Right lobe of liver (tissue), 6 donors: ENCODE measurements around the gene FURIN. TPM values are rescaled to one million over a fixed set of nuclear protein-coding genes. Genes with fewer than 3 reads are reported as not detected.

Source experiments
- ATAC-seq, 4 donors: fragments of 200-7000 bp; cut with Tn5 transposase; one replicate each; pipeline ENCODE4 v1.9.1; 2020; ENCODE audit warnings: mild to moderate bottlenecking in 4 of 4, moderate library complexity in 4 of 4
- DNase-seq, 3 donors: peaks; one replicate each; pipeline ENCODE4 v3.0.0-alpha.2; 2020
- H3K27ac ChIP-seq, 3 donors: fragments of 200-600 bp; one replicate each; pipeline ENCODE4 v1.8.0; 2022
- H3K27me3 ChIP-seq, 2 donors: fragments of 200-600 bp; one replicate each; pipeline ENCODE4 v1.8.0; 2022
- H3K36me3 ChIP-seq, 4 donors: fragments of 200-600 bp; sonication (generic) in 1 of 4; one replicate each; pipeline versions ENCODE4 v1.5.1 to v1.8.0; 2017 to 2022; ENCODE audit warnings: control low read depth in 1 of 4
- H3K4me1 ChIP-seq, 4 donors: fragments of 200-600 bp; sonication (generic) in 1 of 4; one replicate each; pipeline versions ENCODE4 v1.5.1 to v1.8.0; 2017 to 2022; ENCODE audit warnings: control low read depth in 1 of 4
- H3K4me3 ChIP-seq, 3 donors: fragments of 200-600 bp; one replicate each; pipeline ENCODE4 v1.8.0; 2022
- H3K9me3 ChIP-seq, 4 donors: fragments of 200-600 bp; sonication (generic) in 1 of 4; one replicate each; pipeline versions ENCODE4 v1.5.1 to v1.8.0; 2017 to 2022; ENCODE audit warnings: control low read depth in 1 of 4
- POLR2A ChIP-seq: fragments of 450-650 bp; IDR thresholded peaks from one replicate; pipeline ENCODE4 v1.6.1; 2017; ENCODE audit warnings: antibody characterized with exemption, mild to moderate bottlenecking
- WGBS: methylation state at CpG from one replicate; pipeline ENCODE4 v1.1.6; 2018; ENCODE audit warnings: low coverage, low lambda C conversion rate; ENCODE audit not compliant: insufficient coverage; ENCODE audit errors: missing lambda C conversion rate; 5-methylcytosine and 5-hydroxymethylcytosine counted together
- intact Hi-C, 2 donors: fragments of 100-400 bp; cut with DNase I; formaldehyde crosslinking; loops; one replicate each; pipeline versions ENCODE4 v1.11.2 to v1.14.1; 2022
- total RNA-seq, 6 experiments: library from RNA; depleted of rRNA in 2 of 6; stranded (reverse); fragments of >200 nt in 2 of 6; fragmentation: NEBNext Ultra II Directional in 3 of 6; extraction: Animal tissue kit (Norgen Biotek cat#: 25700) in 3 of 6; gene quantifications; one replicate each; pipeline versions ENCODE4 v1.1.0 to v1.2.4, GENCODE V29; 2016 to 2023
- TF ChIP-seq, protein P1 (sequence below), 4 donors: fragments of 200-600 bp in 3 of 4; fragments of 450-650 bp in 1 of 4; IDR thresholded peaks; one replicate each; pipeline versions ENCODE4 v1.5.1 to v1.8.0; 2016 to 2022; ENCODE audit warnings: antibody characterized with exemption in 4 of 4, mild to moderate bottlenecking in 2 of 4
- donor health status: DM: no; HTN: yes; CAD: no.
- donor health status: DM: no; HTN: no; CAD: no.
- donor health status: DM: no; HTN: no; CAD: no.
- donor health status: DM: no; HTN: yes; CAD: no.
- donor health status: DM: no; HTN: yes; CAD: no.

Gene FURIN
- total RNA-seq, 6 experiments from 2014 or later: 122 to 232 (median 189) TPM

DNA sequence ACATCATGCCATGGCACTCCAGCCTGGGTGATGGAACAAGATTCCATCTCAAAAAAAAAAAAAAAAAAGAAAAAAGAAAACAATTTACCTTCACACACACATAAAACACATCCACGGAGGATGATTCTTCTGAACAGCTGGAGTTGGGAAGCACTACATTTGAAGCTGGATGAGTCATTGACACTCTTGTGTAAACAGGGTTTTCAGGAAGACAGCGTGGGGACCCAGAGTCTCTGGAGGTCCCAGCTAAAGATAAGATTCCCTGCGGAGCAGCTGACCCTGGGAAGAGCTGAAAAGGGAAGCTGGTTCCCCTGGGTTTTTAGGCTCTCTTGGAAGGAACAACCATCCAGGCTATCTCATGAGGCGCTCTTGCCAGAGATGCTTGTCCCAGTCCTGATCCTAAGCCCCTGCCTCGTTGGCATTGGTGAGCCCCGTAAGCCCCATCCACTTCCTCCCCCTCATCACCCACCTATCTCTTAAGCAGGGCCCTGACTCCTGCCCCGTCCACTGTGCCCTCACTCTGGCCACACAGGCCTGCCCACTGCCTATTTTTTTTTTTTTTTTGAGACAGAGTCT lies 32.0 kb upstream of the FURIN start:
- ATAC-seq: peak; percentile 40 to 75 (median 66)
- 47% methylated on average over 5 of the region's 7 CpGs for WGBS

DNA sequence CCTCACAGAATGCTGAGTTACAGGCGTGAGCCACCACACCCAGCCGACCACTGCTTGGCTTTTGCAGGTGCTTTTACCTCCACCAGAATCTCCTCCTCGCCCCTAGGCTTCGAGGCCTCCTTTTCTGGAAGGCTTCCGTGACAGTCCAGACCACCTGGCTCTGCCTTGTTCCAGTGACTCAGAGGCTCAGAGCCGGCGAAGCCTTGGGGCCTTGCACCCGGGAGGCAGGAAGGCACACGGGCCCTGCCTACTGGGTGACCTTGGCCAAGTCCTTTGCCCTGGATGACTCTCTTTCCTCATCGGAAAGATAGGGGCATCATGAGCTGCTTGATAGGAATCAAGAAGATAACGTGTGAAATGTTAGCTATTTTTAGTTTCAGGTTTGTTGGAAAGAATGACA lies 31.3 kb upstream of the FURIN start:
- Histone ChIP-seq H3K27ac (no peak overlapping the region), H3K4me3 (no peak overlapping the region), H3K36me3 (no peaks in the 10 kb centered on the region), H3K4me1 (no peaks in the 10 kb centered on the region), H3K9me3 (no peaks in the 10 kb centered on the region), H3K27me3 (no peaks in the 10 kb centered on the region)
- TF ChIP-seq, protein P1, sequence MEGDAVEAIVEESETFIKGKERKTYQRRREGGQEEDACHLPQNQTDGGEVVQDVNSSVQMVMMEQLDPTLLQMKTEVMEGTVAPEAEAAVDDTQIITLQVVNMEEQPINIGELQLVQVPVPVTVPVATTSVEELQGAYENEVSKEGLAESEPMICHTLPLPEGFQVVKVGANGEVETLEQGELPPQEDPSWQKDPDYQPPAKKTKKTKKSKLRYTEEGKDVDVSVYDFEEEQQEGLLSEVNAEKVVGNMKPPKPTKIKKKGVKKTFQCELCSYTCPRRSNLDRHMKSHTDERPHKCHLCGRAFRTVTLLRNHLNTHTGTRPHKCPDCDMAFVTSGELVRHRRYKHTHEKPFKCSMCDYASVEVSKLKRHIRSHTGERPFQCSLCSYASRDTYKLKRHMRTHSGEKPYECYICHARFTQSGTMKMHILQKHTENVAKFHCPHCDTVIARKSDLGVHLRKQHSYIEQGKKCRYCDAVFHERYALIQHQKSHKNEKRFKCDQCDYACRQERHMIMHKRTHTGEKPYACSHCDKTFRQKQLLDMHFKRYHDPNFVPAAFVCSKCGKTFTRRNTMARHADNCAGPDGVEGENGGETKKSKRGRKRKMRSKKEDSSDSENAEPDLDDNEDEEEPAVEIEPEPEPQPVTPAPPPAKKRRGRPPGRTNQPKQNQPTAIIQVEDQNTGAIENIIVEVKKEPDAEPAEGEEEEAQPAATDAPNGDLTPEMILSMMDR (IDR thresholded peaks at IDR 0.05): no peak
- TF ChIP-seq POLR2A: no peak
- intact Hi-C loops: no loop called here
- DNase-seq: no peak
- no peak for ATAC-seq
- 74% methylated on average over 8 of the region's 11 CpGs for WGBS

More for the DNA sequence above, 32.0 kb upstream of the FURIN start:
- Histone ChIP-seq H3K4me3 (no peak overlapping the region), H3K4me1 (no peaks in the 10 kb centered on the region), H3K27ac (no peak overlapping the region), H3K36me3 (no peaks in the 10 kb centered on the region), H3K27me3 (no peaks in the 10 kb centered on the region), H3K9me3 (no peaks in the 10 kb centered on the region)
- intact Hi-C loops: no loop called here
- no peak for TF ChIP-seq POLR2A
- TF ChIP-seq, protein P1 (IDR thresholded peaks at IDR 0.05): no peak
- DNase-seq: no peak

DNA sequence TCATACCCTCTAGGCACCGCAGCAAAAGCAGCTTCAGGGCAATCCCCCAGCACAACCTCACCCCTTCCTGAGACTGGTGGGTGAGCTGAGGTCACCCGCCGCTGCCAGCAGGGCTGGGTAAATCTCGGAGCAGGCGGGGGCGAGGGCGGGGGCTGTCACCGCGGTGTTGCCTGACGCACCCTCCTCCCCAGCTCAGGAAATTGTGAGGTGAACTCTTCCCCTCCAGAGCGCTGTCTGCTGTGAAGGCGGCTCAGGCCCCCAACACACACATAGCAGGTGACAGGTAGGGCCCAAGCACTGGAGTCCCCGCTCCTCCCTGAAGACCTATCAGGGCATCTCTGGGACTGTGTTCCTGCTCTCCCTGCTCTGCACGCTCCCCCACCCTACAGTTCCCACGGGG lies 30.2 kb upstream of the FURIN start:
- Histone ChIP-seq H3K27me3 (no peaks in the 10 kb centered on the region), H3K9me3 (no peaks in the 10 kb centered on the region), H3K4me3 (no peak overlapping the region), H3K36me3 (no peaks in the 10 kb centered on the region), H3K27ac (no peak overlapping the region), H3K4me1 (no peaks in the 10 kb centered on the region)
- intact Hi-C loops: no loop called here
- DNase-seq: no peak
- ATAC-seq: peak in 3 of 4 donors; percentile 14 to 31 (median 18)
- TF ChIP-seq, protein P1 (IDR thresholded peaks at IDR 0.05): no peak
- TF ChIP-seq POLR2A: no peak
- WGBS: 64% methylated on average over 3 of the region's 15 CpGs

DNA sequence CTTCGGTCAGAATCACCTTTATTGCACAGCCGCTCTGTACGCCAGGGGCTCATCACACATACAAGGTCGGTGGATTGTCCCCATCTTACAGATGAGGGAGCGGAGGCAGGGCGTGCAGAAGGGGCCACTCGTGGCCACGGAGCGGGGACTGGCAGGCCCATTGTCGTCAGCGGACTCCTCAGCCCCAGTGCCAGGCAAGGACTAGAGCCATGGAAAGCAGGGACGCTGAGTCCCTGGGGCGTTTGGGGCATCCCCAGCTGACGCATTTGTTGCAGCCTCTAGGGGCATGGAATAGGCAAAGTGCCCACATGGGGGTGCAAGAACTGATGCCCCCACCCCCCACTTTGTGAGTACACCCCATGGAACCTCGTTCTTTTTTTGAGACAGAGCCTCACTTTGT lies 29.8 kb upstream of the FURIN start:
- WGBS: 77% methylated on average over 2 of the region's 15 CpGs
- no peak for ATAC-seq
- DNase-seq: no peak
- Histone ChIP-seq H3K27me3 (no peaks in the 10 kb centered on the region), H3K4me3 (no peak overlapping the region), H3K27ac (no peak overlapping the region), H3K36me3 (no peaks in the 10 kb centered on the region), H3K9me3 (no peaks in the 10 kb centered on the region), H3K4me1 (no peaks in the 10 kb centered on the region)
- TF ChIP-seq POLR2A: no peak
- TF ChIP-seq, protein P1 (IDR thresholded peaks at IDR 0.05): no peak
- intact Hi-C loops: no loop called here
